ENCODE measurements around the gene DPY30.
A peak's percentile ranks its signal among the peaks of the same experiment; 100 is the strongest.

DPY30 gene

GRCh38 chr2:31998731-31999383 is 40.7 kb downstream of the DPY30 start:
- Histone ChIP-seq H3K4me1 (ENCODE audit: control insufficient read depth, low read depth, low read length) (no peaks in the 10 kb centered on the region), H2BK120ac (ENCODE audit: low read depth, low read length) (no peak overlapping the region), H4K5ac (ENCODE audit: low read length) (no peak overlapping the region), H3K9ac (ENCODE audit: low read length) (no peak overlapping the region), H3K79me1 (ENCODE audit: low read length) (peaks cover 7% of the 10 kb centered on the region), H3K4me3 (ENCODE audit: low read length) (no peak overlapping the region), H3K27me3 (ENCODE audit: insufficient read depth, low read length, poor library complexity) (no peaks in the 10 kb centered on the region), H2BK15ac (replicated peaks; ENCODE audit: low read depth) (no peak overlapping the region), H3K36me3 (ENCODE audit: control insufficient read depth, insufficient read depth, low read length) (no peaks in the 10 kb centered on the region), H3K79me2 (ENCODE audit: control insufficient read depth, insufficient read depth, low read length) (peaks cover 44% of the 10 kb centered on the region), H3K4me2 (ENCODE audit: low read length) (no peak overlapping the region), H3K4ac (ENCODE audit: low read depth, low read length) (no peak overlapping the region), H4K8ac (ENCODE audit: low read depth, low read length) (no peak overlapping the region), H3K23ac (ENCODE audit: low read length) (no peak overlapping the region), H3K56ac (ENCODE audit: low read length) (no peak overlapping the region), H2AK5ac (ENCODE audit: low read length) (no peak overlapping the region), H3K18ac (ENCODE audit: low read length) (no peak overlapping the region), H3K27ac (ENCODE audit: low read depth, low read length) (no peak overlapping the region), H2BK5ac (ENCODE audit: low read length) (no peak overlapping the region)
- WGBS (ENCODE audit: extremely low coverage, insufficient coverage, low lambda C conversion rate): no CpG with 5 or more reads among the region's 4 CpGs
- DNase-seq: peak; percentile 68

GRCh38 chr2:31997653-31998052 is 42.0 kb downstream of the DPY30 start:
- no peak overlapping the region for H3K4me3 ChIP-seq (ENCODE audit: low read length)

GRCh38 chr2:31996571-31997150 is 42.9 kb downstream of the DPY30 start:
- Histone ChIP-seq H3K4ac (ENCODE audit: low read depth, low read length) (no peak overlapping the region), H2BK15ac (replicated peaks; ENCODE audit: low read depth) (no peak overlapping the region), H2BK5ac (ENCODE audit: low read length) (no peak overlapping the region), H3K4me1 (ENCODE audit: control insufficient read depth, low read depth, low read length) (no peaks in the 10 kb centered on the region), H4K8ac (ENCODE audit: low read depth, low read length) (no peak overlapping the region), H4K5ac (ENCODE audit: low read length) (no peak overlapping the region), H3K4me3 (ENCODE audit: low read length) (no peak overlapping the region), H3K4me2 (ENCODE audit: low read length) (no peak overlapping the region), H3K27ac (ENCODE audit: low read depth, low read length) (no peak overlapping the region), H2BK120ac (ENCODE audit: low read depth, low read length) (no peak overlapping the region), H3K79me2 (ENCODE audit: control insufficient read depth, insufficient read depth, low read length) (peaks cover 49% of the 10 kb centered on the region), H3K36me3 (ENCODE audit: control insufficient read depth, insufficient read depth, low read length) (no peaks in the 10 kb centered on the region), H2AK5ac (ENCODE audit: low read length) (no peak overlapping the region), H3K27me3 (ENCODE audit: insufficient read depth, low read length, poor library complexity) (no peaks in the 10 kb centered on the region), H3K18ac (ENCODE audit: low read length) (no peak overlapping the region), H3K23ac (ENCODE audit: low read length) (no peak overlapping the region), H3K9ac (ENCODE audit: low read length) (no peak overlapping the region), H3K56ac (ENCODE audit: low read length) (no peak overlapping the region), H3K79me1 (ENCODE audit: low read length) (peaks cover 8% of the 10 kb centered on the region)
- WGBS (ENCODE audit: extremely low coverage, insufficient coverage, low lambda C conversion rate): no CpG with 5 or more reads among the region's 6 CpGs
- no peak for DNase-seq

More at GRCh38 chr2:31997653-31998052, 42.0 kb downstream of the DPY30 start:
- H4K8ac ChIP-seq (ENCODE audit: low read depth, low read length): no peak overlapping the region
- H3K23ac ChIP-seq (ENCODE audit: low read length): no peak overlapping the region
- no peak for DNase-seq
- no peak overlapping the region for H3K4me2 ChIP-seq (ENCODE audit: low read length)
- H3K79me1 ChIP-seq (ENCODE audit: low read length): peaks cover 8% of the 10 kb centered on the region
- H3K4ac ChIP-seq (ENCODE audit: low read depth, low read length): no peak overlapping the region
- H3K36me3 ChIP-seq (ENCODE audit: control insufficient read depth, insufficient read depth, low read length): no peaks in the 10 kb centered on the region
- H2AK5ac ChIP-seq (ENCODE audit: low read length): no peak overlapping the region
- H2BK5ac ChIP-seq (ENCODE audit: low read length): no peak overlapping the region
- no peak overlapping the region for H3K18ac ChIP-seq (ENCODE audit: low read length)
- no peaks in the 10 kb centered on the region for H3K4me1 ChIP-seq (ENCODE audit: control insufficient read depth, low read depth, low read length)
- no peak overlapping the region for H2BK120ac ChIP-seq (ENCODE audit: low read depth, low read length)
- H3K9ac ChIP-seq (ENCODE audit: low read length): no peak overlapping the region
- H4K5ac ChIP-seq (ENCODE audit: low read length): no peak overlapping the region
- no peak overlapping the region for H2BK15ac ChIP-seq (replicated peaks; ENCODE audit: low read depth)
- no peak overlapping the region for H3K56ac ChIP-seq (ENCODE audit: low read length)
- H3K79me2 ChIP-seq (ENCODE audit: control insufficient read depth, insufficient read depth, low read length): peaks cover 46% of the 10 kb centered on the region
- H3K27me3 ChIP-seq (ENCODE audit: insufficient read depth, low read length, poor library complexity): no peaks in the 10 kb centered on the region
- no peak overlapping the region for H3K27ac ChIP-seq (ENCODE audit: low read depth, low read length)
- no CpG with 5 or more reads among the region's 3 CpGs for WGBS (ENCODE audit: extremely low coverage, insufficient coverage, low lambda C conversion rate)

GRCh38 chr2:31992934-31993333 is 46.7 kb downstream of the DPY30 start:
- H3K27ac ChIP-seq (ENCODE audit: low read depth, low read length): no peak overlapping the region
- H3K4me1 ChIP-seq (ENCODE audit: control insufficient read depth, low read depth, low read length): no peaks in the 10 kb centered on the region
- H3K4me3 ChIP-seq (ENCODE audit: low read length): no peak overlapping the region
- H3K56ac ChIP-seq (ENCODE audit: low read length): no peak overlapping the region
- peaks cover 6% of the 10 kb centered on the region for H3K79me1 ChIP-seq (ENCODE audit: low read length)
- H3K9ac ChIP-seq (ENCODE audit: low read length): no peak overlapping the region
- no peaks in the 10 kb centered on the region for H3K27me3 ChIP-seq (ENCODE audit: insufficient read depth, low read length, poor library complexity)
- WGBS (ENCODE audit: extremely low coverage, insufficient coverage, low lambda C conversion rate): no CpG with 5 or more reads among the region's 4 CpGs
- no peak overlapping the region for H2BK120ac ChIP-seq (ENCODE audit: low read depth, low read length)
- no peak overlapping the region for H3K4me2 ChIP-seq (ENCODE audit: low read length)
- peaks cover 35% of the 10 kb centered on the region for H3K79me2 ChIP-seq (ENCODE audit: control insufficient read depth, insufficient read depth, low read length)
- H3K18ac ChIP-seq (ENCODE audit: low read length): no peak overlapping the region
- no peak overlapping the region for H2BK15ac ChIP-seq (replicated peaks; ENCODE audit: low read depth)
- no peak overlapping the region for H2BK5ac ChIP-seq (ENCODE audit: low read length)
- H4K8ac ChIP-seq (ENCODE audit: low read depth, low read length): no peak overlapping the region
- no peak overlapping the region for H2AK5ac ChIP-seq (ENCODE audit: low read length)
- no peak overlapping the region for H4K5ac ChIP-seq (ENCODE audit: low read length)
- no peak overlapping the region for H3K4ac ChIP-seq (ENCODE audit: low read depth, low read length)
- no peaks in the 10 kb centered on the region for H3K36me3 ChIP-seq (ENCODE audit: control insufficient read depth, insufficient read depth, low read length)
- H3K23ac ChIP-seq (ENCODE audit: low read length): no peak overlapping the region
- no peak for DNase-seq

- Histone ChIP-seq H3K4me1 (ENCODE audit: control insufficient read depth, low read depth, low read length) (no peaks in the 10 kb centered on the region), H2BK5ac (ENCODE audit: low read length) (no peak overlapping the region), H2AK5ac (ENCODE audit: low read length) (no peak overlapping the region), H3K23ac (ENCODE audit: low read length) (no peak overlapping the region), H3K27ac (ENCODE audit: low read depth, low read length) (no peak overlapping the region), H3K56ac (ENCODE audit: low read length) (no peak overlapping the region), H3K4ac (ENCODE audit: low read depth, low read length) (no peak overlapping the region), H3K4me3 (ENCODE audit: low read length) (no peak overlapping the region), H4K8ac (ENCODE audit: low read depth, low read length) (no peak overlapping the region), H2BK15ac (replicated peaks; ENCODE audit: low read depth) (no peak overlapping the region), H2BK120ac (ENCODE audit: low read depth, low read length) (no peak overlapping the region), H3K79me1 (ENCODE audit: low read length) (peaks cover 6% of the 10 kb centered on the region), H3K36me3 (ENCODE audit: control insufficient read depth, insufficient read depth, low read length) (no peaks in the 10 kb centered on the region), H3K18ac (ENCODE audit: low read length) (no peak overlapping the region), H3K27me3 (ENCODE audit: insufficient read depth, low read length, poor library complexity) (no peaks in the 10 kb centered on the region), H4K5ac (ENCODE audit: low read length) (no peak overlapping the region), H3K79me2 (ENCODE audit: control insufficient read depth, insufficient read depth, low read length) (peaks cover 33% of the 10 kb centered on the region), H3K9ac (ENCODE audit: low read length) (no peak overlapping the region), H3K4me2 (ENCODE audit: low read length) (no peak overlapping the region)
- WGBS (ENCODE audit: extremely low coverage, insufficient coverage, low lambda C conversion rate): no CpG with 5 or more reads among the region's 3 CpGs
- peak; percentile 32 for DNase-seq
Measured at GRCh38 chr2:31992025-31992579, 47.5 kb downstream of the DPY30 start.

Measured in mesendoderm (in vitro differentiated cells).